ENCODE results near the gene CNIH3.
A peak's percentile ranks its signal among the peaks of the same experiment; 100 is the strongest.

The CNIH3 gene

DNA sequence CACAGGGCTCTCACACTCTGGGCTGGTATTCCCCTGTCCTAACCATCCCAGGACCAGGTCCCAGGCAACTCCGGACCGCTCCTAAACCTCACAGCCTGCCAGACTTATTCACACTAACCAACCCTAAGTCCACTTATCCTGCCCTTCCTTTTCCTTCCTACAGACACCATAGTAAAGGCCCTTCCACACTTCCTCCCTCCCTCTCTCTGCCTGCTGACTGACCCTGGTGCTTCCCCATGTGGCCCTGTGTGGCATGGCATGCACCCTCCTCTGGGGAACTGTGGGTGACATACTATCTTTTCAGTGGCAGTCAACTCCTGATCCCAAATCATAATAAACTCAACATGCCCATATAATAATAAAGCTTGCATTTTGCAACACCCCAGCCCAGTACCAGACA, 158.3 kb downstream of the CNIH3 start:
- no peak for DNase-seq (ENCODE audit: low read depth in 2 of 2)

- DNase-seq (ENCODE audit: low read depth in 2 of 2), result no peak
These were observed 161.1 kb downstream of the CNIH3 start for GRCh38 chr1:224777180-224777579.

DNA sequence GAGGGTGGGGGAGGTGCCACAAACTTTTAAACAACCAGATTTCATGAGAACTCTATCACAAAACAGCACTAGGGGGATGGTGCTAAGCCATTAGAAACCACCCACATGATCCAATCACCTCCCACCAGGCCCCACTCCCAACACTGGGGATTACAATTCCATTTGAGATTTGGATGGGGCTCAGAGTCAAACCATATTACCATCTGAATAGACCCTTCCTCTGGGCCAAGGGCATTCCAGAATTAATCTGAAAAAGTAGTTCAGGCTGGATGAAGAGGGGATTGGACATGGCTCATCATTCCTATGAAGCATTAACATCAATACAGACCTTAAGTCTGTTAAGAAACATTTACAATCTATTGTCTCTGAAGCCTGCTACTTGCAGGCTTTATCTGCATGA, 163.4 kb downstream of the CNIH3 start:
- DNase-seq (ENCODE audit: low read depth in 2 of 2), result no peak

DNA sequence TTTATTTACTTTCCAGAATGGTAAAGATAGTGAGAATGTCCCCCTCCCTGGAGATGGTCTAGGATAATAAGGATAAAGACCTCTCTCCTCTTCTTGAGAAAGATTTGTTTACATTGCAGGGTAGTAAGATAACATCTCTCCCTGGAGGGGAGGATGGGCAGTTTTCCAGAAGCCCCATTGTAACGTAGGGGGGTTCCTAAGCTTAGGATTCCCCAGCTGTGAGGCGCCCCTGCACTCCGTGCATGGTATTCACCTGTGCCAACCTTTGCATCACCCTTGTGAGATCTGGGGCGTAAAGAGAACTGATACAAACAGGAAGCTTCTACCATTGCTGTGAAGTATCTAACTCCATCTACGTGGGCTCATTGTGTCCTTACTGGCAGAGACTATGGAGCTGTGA, 164.6 kb downstream of the CNIH3 start:
- DNase-seq (ENCODE audit: low read depth in 2 of 2), result no peak

- DNase-seq (ENCODE audit: low read depth in 2 of 2), result no peak
These were observed 165.7 kb downstream of the CNIH3 start for GRCh38 chr1:224781800-224782199.

DNA sequence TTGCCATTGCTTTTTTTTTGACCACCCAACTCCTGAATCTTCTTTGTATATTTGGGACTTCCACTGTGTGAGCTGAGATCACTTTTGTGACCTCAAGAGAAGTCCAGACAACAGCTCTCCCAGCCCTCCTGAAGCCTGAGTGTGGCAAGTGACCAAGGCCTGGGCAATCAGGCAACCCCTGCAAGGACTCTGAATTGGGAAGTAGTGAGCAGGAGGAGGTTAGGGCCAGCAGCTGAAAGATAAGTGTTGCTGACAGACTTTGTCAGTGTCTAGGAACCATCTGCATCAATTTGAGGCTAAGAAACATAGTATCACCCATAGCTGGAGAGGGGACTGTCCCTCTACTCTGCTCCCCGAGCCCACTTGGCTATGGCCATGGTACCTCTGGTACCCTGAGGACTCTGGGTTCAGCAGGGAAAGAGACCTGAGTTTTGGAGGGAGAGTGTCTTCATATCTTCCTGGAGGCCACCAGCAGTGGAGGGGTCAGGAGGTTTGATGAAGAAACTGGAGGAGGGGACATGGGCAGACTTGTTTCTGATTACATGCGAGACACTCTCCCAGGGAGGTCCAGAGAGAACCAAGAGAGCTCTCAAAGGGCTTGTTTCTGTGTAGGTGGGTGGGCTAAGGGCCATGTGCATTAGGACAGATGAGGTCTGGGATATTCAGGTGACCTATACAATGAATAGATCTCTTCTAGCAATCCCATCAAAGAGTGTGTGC, 166.3 kb downstream of the CNIH3 start:
- DNase-seq (ENCODE audit: low read depth in 2 of 2), result no peak

DNA sequence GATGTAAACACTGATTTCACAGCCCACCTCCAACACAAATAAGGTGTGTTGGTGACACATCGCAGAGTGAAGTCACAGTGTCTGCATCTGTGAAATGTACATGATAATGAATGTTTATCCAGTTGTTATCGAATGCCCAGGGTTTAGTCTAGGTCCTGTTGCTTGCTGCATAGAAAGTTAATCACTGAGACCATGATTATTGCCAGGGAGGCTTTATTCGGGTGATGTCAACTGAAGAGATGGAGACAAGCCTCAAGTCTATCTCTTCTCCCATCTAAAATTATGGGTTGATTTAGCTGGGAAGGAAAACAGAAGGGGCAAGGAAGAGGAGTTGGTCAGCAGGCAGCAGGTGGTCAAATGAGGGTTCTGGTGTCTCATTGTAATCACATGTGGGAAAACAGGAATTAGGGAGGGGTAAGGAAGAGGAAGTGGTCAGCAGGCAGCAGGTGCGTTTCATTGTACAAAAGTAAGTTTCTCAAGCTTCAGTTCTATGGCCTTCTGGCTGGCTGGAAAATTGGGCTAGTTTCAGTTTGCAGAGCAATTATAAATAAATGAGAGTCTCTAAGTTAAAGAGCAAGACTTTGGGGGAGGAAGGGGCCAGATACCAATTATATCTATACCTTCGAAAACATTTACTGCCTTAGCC, 167.0 kb downstream of the CNIH3 start:
- DNase-seq (ENCODE audit: low read depth in 2 of 2), result no peak

DNA sequence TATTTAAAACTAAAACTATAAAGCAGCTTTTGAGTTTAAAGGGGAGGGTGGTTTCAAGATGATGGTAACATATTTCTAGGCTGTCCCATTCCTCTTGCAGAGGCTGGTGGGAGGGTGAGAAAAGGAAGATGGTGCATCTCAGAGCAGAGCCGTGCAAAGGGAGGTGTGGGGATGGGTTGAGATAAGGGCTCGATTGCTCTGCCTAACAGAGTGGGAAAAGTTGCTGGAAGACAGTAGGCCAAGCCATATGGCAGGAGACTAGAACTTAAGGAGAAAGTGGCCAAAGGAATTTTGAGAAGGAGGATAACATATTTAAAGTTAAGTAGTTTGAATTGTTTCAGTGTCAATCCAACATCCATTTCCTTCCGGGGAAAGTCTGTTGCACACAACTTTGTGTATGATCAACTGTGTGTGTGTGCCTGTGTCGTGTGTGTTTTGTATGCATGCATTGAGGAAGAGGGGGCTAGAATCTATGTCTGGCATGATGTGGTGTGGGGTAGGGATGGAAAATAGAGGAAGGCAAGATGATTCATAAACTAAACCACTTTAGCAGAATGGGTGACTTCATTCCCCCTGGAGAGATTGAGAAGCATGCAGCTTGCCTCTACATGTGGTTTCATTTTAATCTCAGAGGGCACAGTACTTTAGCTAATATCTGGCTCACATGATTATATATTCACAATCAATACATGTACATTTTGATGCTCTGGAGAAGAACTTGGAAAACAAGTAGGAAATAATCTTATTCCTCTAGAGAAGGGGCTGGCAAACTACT, 168.3 kb downstream of the CNIH3 start:
- peak; percentile 64 to 66 for DNase-seq (ENCODE audit: low read depth in 2 of 2)

GRCh38 chr1:224785040-224785328, 168.9 kb downstream of the CNIH3 start:
- DNase-seq (ENCODE audit: low read depth in 2 of 2), result no peak

DNA sequence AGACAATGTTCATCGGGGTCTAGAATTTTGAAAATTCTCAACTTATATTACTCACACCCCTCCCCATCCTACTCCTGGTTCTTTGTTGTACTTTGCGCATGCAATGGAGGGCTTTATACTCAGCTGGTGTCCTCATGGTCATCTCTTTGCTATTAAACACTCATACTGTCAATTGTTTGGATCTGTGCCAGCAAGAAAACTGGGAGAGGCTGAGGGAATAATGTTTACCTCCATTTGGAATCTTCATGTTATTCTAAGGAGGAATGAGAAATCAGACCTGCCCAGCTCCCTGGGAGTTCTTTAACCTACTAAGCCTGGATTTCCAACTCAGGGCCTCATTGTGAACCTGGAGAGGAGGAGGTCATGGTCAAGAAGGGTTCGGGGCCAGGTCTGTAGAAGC, 169.5 kb downstream of the CNIH3 start:
- no peak for DNase-seq (ENCODE audit: low read depth in 2 of 2)

GRCh38 chr1:224786533-224787250, 170.6 kb downstream of the CNIH3 start:
- DNase-seq (ENCODE audit: low read depth in 2 of 2), result peak; percentile 31

DNA sequence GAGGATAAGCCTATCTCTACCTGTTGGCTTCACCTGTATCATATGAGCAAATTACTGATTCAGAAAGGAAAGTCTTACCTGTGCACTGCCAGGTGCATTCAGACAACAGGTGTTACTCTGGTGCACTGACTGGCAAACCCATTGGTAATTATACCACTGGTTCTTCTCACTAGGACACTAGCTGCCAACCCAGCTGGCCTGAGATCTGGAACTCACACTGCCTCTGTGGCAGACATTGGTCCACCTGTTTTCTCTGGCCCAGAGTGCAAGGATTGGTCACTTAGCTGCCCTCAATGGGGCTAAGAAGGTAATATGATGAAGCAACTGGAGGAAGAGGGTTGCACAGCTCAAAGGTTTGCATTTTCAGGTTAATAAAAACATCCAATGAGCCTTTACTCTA, 173.2 kb downstream of the CNIH3 start:
- DNase-seq (ENCODE audit: low read depth in 2 of 2), result no peak
